ENCODE measurements around the gene HOXB1. TPM values are rescaled to one million over a fixed set of nuclear protein-coding genes. Genes with fewer than 3 reads are reported as not detected.
A peak's percentile ranks its signal among the peaks of the same experiment; 100 is the strongest.

The HOXB1 gene
- total RNA-seq, 2 donors from 2014 or later: not detected

DNA sequence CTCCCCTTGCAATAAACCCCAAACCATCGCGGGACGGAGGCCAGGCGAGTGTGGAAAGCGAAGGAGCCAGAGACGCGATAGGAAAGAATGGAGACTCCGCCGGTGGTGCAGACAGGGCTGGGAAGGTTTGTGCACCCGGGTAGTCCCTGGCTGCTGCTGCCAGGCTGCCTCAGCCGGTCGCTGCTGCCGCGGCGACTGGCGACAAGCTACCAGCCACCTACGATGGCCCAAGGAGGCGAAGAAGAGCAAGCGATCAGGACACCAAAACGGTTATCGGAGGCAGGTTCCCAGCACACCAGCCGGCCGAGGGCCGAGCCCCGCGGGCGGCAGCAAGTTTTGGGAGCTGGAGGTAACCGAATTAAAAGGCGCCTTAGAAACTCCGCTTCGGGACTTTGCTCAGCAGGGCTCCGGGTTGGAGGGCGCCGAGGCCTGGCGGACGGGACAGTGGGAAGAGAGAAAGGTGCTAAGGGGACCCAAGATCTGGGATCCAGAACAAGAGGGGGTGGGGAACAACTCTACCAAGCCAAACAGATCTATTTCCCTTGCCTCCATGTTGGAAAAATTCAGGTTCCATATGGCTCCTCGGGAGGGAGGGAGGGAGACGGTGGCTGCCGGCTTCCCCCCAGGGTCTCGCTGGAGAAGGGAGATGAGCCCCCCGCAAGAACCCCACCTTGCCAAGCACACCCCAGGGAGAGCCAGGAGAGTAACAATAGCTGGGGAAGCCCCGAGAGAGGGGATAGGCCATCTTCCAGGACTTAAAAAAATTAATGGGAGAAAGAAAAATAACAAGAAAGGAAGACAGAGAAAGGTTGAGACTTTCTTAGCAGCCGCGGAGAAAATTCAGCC, 23.8 kb upstream of the HOXB1 start:
- Histone ChIP-seq H3K36me3 (no peaks in the 10 kb centered on the region), H3K9ac (ENCODE audit: low read depth in 2 of 2, low read length in 2 of 2) (peak overlapping the region; percentile 16 to 61), H3K9me3 (no peaks in the 10 kb centered on the region), H3K27ac (peak overlapping the region; percentile 39), H3K27me3 (no peaks in the 10 kb centered on the region), H3K4me1 (peaks cover 12% of the 10 kb centered on the region), H3K4me3 (peak overlapping the region; percentile 2)
- intact Hi-C loops (cut with DNase I): no loop called here
- no peak for DNase-seq
- TF ChIP-seq CTCF (IDR thresholded peaks at IDR 0.05): no peak

DNA sequence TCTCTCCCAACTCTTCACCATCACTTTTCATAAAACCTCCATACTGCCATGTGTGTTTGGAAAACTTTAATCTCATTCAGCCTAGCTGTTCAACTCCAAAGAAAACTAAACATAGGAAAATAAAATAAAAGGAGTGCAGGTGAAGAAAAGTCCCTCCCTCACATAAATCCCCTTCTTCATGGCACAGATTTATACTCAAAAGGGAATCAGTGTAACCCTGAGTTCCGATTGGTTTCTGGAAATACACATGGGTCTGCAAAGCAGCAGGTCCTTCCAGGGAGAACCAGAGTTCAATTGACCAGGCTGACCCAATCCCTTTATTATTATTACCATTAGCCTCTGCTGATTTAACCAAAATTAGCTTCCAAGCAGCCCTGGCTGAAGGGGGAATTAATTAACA, 23.0 kb upstream of the HOXB1 start:
- no peak overlapping the region for H3K4me3 ChIP-seq
- H3K4me1 ChIP-seq: peaks cover 12% of the 10 kb centered on the region
- intact Hi-C loops (cut with DNase I): no loop called here
- no peaks in the 10 kb centered on the region for H3K27me3 ChIP-seq
- no peak overlapping the region for H3K9ac ChIP-seq (ENCODE audit: low read depth in 2 of 2, low read length in 2 of 2)
- no peak for DNase-seq
- no peaks in the 10 kb centered on the region for H3K36me3 ChIP-seq
- H3K27ac ChIP-seq: peak overlapping the region; percentile 39
- no peak for TF ChIP-seq CTCF (IDR thresholded peaks at IDR 0.05)
- no peaks in the 10 kb centered on the region for H3K9me3 ChIP-seq

DNA sequence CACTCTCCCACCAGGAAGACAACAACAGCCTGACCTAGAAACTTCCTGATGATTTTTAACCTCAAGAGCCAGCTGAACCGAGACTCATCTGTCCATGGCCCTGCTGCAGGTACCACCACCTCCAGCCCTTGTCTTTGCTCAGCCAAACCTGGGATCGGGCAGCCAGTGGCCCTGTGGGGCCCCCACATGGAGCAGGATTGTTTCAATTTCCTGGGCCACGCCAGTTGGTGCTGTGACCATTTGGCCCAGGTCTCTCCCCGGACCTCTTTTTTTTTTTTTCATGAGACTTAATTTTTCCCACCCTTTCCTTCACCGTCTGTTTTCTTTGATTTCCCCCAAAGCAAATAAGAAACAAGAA, 22.4 kb upstream of the HOXB1 start:
- intact Hi-C loops (cut with DNase I): no loop called here
- H3K4me3 ChIP-seq: no peak overlapping the region
- H3K27me3 ChIP-seq: no peaks in the 10 kb centered on the region
- TF ChIP-seq CTCF (IDR thresholded peaks at IDR 0.05): no peak
- H3K27ac ChIP-seq: peak overlapping the region; percentile 27
- H3K9me3 ChIP-seq: no peaks in the 10 kb centered on the region
- peaks cover 12% of the 10 kb centered on the region for H3K4me1 ChIP-seq
- no peaks in the 10 kb centered on the region for H3K36me3 ChIP-seq
- DNase-seq: no peak
- H3K9ac ChIP-seq (ENCODE audit: low read depth in 2 of 2, low read length in 2 of 2): peak overlapping the region in 1 of 2 donors; percentile 46

- no peaks in the 10 kb centered on the region for H3K27me3 ChIP-seq
- no peak overlapping the region for H3K4me3 ChIP-seq
- peak overlapping the region; percentile 27 for H3K27ac ChIP-seq
- intact Hi-C loops (cut with DNase I): no loop called here
- no peaks in the 10 kb centered on the region for H3K36me3 ChIP-seq
- peaks cover 13% of the 10 kb centered on the region for H3K4me1 ChIP-seq
- H3K9me3 ChIP-seq: no peaks in the 10 kb centered on the region
- DNase-seq: no peak
- H3K9ac ChIP-seq (ENCODE audit: low read depth in 2 of 2, low read length in 2 of 2): peak overlapping the region in 1 of 2 donors; percentile 46
- no peak for TF ChIP-seq CTCF (IDR thresholded peaks at IDR 0.05)
Observed at GRCh38 chr17:48552466-48553189, 21.8 kb upstream of the HOXB1 start.

DNA sequence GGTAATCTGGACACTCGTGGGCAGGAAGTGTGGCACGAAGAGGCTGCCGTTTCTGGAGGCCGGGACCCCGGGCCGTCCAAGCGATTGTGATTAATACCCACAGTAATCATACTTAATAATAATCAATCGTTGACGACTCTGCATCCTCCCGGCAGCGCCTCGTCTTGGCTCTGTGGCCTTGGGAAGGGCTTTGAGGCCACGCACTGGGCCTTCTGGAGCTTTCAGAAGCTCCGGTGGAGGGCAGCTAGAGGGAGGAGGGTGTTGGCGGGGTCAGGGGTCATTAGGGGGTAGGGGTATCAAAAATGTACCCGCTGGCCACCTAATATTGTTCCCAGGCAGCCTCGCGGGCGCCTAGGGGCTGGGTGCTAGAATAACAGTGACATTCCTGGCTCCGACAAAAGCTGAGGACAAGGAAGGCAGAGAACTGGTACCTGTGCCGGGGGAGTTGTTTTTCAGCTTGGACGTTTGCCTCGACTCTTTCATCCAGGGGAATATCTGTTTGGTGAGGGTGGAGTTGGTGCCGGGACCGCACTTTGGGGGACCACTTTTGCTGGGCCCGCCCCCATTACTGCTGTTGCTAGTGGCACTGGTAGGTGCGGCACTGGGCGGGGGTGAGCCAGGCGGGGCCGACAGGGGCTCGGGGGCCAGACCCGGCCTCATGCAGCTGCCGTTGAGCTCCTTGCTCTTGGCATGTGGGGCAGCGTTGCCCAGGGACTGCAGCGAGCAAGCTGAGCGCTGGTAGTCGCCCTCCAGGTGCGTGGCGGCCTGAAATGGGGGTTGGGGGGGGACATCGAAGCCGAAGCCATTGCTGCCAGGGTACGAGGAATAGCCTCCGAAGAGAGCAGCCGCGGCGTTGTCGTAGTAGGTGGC, 21.0 kb upstream of the HOXB1 start:
- no peak overlapping the region for H3K9ac ChIP-seq (ENCODE audit: low read depth in 2 of 2, low read length in 2 of 2)
- no peaks in the 10 kb centered on the region for H3K36me3 ChIP-seq
- no peak for TF ChIP-seq CTCF (IDR thresholded peaks at IDR 0.05)
- DNase-seq: no peak
- no peak overlapping the region for H3K4me3 ChIP-seq
- no peaks in the 10 kb centered on the region for H3K9me3 ChIP-seq
- H3K4me1 ChIP-seq: peaks cover 14% of the 10 kb centered on the region
- peak overlapping the region; percentile 27 for H3K27ac ChIP-seq
- no peaks in the 10 kb centered on the region for H3K27me3 ChIP-seq
- intact Hi-C loops (cut with DNase I): no loop called here

Data from colonic mucosa (tissue), 4 donors.